NOMO-1 treated with DMSO at 0.1 percent for 48 hours (cell line): ENCODE measurements around the gene RPRD1B.
"Not testable (repeated sequence)": the region's sequence is repeated elsewhere in the genome, so short reads cannot be mapped to it uniquely, and the experiment has no call there.

Experiments
- DNase-seq: peaks from one replicate; lab custom pipeline; 2025; ENCODE audit not compliant: unreplicated experiment; lab: John Stamatoyannopoulos, UW

RPRD1B gene

GRCh38 chr20:38102206-38102605 lies 68.7 kb downstream of the RPRD1B start:
- not testable (repeated sequence) for DNase-seq

DNA sequence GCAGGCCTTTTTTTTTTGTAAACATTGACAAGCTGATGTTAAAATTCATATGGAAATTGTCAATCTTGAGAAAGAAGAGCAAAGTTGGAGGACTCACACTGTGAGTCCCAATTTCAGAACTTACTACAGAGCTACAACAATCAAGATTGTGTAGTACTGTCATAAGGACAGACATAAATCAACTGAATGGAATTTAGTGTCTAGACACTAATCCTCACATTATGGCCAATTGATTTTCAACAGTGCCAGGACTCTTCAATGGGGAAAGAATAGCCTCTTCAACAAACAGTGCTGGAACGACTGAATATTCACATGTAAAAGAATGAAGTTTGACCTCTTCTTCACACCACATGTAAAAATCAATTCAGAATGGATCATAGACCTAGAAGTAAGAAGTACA lies 70.7 kb downstream of the RPRD1B start:
- DNase-seq: no peak

DNA sequence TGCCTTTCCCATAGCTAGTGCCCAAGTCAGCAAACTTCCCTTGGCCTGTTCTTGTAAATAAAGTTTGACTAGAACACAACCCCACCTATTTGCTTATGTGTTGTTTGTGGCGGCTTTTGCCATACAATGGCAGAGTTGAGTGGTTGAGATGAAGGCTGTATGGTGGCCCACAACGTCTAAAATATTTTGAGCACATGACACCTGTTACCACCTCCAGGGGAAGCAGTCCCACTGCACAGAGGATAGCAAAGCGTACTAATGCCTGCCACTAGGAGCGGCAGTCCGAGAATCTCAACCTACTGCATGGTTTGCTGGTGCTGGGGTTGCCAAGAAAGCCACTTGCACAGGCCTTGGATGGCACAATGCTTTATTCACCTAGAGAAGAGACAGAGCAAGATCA lies 72.9 kb downstream of the RPRD1B start:
- no peak for DNase-seq

DNA sequence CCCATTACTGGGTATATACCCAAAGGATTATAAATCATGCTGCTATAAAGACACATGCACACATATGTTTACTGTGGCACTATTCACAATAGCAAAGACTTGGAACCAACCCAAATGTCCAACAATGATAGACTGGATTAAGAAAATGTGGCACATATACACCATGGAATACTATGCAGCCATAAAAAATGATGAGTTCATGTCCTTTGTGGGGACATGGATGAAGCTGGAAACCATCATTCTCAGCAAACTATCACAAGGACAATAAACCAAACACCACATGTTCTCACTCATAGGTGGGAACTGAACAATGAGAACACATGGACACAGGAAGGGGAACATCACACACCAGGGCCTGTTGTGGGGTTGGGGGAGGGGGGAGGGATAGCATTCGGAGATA lies 73.8 kb downstream of the RPRD1B start:
- not testable (repeated sequence) for DNase-seq

GRCh38 chr20:38107916-38108315 lies 74.4 kb downstream of the RPRD1B start:
- not testable (repeated sequence) for DNase-seq

DNA sequence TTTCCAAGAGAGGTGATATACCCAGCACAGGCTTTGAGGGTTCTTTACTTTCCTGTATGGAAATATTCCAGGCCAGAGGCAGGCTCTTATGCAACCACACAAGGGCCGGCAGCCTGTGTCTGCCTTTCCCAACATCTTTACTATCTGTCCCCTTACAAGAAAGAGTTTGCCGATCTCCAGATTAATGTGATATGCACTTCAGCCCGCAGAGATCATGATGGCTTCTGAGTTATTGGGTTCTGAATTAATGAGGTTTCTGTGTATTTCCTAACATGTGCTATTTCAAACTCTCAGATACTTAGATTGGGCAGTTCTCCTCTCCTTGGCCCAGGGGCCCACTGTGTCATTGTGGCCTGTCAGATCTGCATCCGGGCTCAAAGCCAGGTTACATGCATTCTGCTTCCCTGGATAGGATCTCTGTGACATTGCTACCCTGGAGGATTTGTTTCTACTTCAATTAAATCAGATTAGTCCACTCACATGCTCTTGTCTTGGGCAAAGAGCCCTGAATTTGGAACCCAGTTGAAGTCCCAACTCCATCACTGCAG lies 75.0 kb downstream of the RPRD1B start:
- no peak for DNase-seq

DNA sequence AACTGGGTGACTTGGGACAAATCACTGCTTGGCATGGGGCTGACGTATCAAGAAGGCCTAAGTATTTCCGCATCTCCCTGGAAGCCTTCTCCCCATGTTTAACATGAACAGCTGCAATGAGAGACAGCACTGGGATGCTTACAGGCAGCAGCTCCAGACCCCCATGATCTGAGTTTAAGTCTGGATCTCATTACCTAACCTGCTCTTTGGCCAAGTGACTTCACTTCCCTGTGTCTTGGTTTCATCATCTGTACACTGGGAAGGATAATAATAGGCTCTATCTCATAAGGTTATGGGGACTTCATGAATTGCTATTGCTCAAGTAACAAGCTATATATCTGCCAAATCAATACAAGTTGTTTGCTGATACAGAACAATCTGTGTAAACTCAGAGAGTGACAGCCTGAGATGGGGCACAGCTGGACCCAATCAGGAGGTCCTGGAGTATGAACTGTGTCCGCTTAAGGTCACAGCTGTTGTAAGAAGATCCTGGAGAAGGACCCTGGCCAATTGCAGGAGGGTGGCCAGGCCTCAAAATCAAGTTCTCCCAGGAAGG lies 75.5 kb downstream of the RPRD1B start:
- DNase-seq: peak; percentile 22

GRCh38 chr20:38109591-38110524 lies 76.3 kb downstream of the RPRD1B start:
- DNase-seq: peak; percentile 10

DNA sequence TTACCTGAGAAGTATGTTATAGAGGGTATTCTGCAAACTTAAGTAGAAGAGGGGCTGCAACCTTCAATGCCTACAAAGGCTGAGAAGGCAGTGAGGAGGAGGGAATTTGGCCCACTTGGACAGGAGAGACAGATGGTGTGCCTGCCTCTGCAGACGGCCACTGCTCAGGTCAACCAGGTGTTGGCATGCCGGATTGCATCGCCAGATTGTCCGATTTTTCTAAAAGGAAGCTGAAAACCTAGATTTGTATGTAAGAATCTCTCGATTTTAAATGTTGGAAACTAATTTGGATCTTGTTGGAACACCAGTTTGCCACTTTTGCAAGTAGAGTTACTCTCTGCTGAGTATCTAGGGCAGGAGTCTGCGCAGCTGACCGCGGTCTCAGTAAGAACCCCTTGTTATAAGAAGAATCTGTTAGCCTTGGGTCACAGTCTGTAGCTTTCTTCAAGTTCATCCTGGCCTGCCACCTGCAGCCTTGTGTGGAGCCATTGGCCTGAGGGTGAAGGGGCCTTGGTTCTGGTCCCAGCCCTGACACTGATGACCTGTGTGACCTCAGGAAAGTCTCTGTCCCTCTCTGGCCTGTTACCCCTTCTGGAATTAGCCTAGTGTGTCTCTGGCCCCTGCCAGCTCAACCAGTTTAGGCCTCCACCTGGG lies 77.1 kb downstream of the RPRD1B start:
- DNase-seq: no peak

DNA sequence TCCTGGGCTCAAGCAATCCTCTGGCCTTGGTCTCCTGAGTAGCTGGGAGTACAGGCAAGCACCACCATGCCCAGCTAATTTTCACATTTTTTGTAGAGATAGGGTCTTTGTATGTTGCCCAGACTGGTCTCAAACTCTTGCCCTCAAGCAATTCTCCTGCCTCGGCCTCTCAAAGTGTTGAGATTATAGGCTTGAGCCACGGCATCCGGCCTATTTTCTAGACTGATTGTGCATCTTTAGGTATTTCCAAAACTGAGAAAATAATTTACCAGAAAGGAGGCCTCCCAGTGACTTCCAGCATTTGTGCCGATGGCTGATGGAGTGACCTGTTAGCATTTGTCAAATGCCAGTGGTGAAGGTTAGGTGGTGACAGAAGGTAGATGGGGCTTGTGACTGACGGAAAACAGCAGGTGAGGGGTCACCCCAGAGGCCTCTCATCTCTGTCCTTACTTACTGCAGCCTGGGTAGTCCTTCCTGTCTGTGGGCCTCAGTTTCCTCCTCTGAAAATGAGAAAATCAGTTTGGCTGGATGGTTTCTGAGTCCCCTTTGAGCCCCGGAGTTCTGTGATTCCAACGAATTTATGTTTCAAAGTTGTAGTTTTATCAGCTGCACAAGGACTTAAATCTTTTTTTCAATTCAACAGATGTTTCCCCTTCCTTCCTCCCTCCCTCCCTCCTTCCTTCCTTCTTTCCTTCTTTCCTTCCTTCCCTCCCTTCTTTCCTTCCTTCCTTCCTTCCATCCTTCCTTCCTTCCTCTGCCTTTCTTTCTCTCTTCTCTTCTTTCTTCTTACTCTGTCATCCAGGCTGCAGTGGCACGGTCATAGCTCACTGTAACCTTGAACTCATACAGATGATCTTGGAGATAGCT lies 78.1 kb downstream of the RPRD1B start:
- no peak for DNase-seq

DNA sequence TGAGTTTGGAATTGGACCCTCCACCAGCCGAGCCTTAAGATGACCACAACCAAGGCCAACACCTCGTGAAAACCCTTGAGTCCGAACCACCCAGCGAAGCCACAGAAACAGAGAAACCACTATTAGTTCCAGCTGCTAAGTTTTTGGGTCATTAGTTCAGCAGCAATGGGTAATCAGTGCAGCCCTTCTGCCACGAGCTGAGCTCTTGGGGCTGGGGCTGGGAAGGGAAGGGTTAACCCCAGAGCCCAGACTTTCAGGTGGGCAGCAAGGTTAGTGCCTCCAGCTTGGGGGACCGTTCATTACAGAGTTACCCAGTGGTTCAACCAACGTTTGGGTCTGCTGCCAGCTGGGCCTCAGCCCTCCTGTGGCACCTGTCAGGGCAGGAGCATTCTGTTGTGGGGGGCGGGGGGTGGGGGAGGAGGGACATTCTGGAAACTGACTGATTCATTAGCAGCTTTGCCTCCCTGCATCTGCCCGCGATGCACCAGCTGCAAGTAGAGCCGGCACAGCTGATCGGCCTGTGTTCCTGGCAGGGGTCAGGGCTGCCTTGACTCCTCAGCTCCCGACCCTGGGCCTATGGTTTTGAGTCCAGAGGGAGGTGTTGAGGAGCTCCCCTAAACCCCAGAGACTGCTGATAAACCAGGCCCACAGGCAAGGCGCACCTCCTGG lies 78.8 kb downstream of the RPRD1B start:
- no peak for DNase-seq

DNA sequence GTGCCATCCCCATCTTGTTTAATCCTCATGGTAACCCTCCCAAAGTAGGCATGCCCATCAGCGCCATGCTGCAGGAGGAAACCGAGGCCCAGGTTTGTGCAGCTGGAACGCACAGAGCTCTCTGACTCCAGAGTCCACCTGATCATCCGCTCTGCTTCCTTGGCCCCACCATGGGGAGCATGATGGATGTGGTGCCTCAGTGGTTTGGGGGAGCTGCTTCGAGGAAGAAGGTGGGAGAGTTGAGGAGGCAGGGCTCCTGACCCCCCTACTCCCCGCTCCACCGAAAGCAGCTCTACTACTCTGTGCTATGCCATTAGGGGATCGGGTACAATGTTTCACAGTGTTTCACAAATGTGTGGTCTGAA lies 79.4 kb downstream of the RPRD1B start:
- no peak for DNase-seq

GRCh38 chr20:38113401-38114325 lies 80.1 kb downstream of the RPRD1B start:
- peak; percentile 72 for DNase-seq

- no peak for DNase-seq
Observed at GRCh38 chr20:38114353-38114791, 80.8 kb downstream of the RPRD1B start.

GRCh38 chr20:38115205-38115604 lies 81.7 kb downstream of the RPRD1B start:
- DNase-seq: no peak

GRCh38 chr20:38115896-38116295 lies 82.3 kb downstream of the RPRD1B start:
- DNase-seq: no peak

DNA sequence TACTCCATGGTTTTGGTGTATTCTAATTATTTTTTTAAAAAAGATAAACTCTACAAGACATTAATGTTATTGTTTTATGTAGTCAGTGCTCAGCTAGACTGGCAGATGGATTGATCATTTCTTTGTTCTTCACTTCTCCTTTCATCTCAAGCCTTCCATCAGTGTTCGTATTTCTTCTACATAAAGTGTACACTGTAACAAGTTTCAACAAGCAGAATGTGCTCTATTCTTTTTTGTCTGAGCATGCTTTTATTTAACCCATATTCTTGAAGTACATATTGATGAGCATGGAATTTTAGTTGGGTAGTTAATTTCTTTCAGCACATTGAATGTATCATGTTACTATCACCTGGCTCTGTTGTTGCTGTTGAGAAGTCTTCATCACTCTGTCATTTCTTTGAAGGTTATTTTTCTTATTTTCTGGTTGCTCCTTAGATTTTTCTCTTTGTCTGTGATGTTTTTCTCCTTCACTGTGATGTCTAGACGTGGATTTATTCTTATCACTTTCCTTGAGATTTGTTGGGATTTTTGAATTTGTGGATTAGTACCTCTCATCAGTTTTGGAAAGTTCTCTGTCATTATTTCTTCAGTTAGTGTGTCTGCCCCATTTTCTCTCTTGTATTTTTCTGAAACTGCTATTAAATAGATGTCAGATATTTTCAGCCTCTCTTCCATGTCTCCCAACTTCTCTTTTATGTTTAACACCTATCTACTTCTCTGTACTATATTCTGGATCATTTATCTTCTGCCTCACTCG lies 83.0 kb downstream of the RPRD1B start:
- DNase-seq: no peak

DNA sequence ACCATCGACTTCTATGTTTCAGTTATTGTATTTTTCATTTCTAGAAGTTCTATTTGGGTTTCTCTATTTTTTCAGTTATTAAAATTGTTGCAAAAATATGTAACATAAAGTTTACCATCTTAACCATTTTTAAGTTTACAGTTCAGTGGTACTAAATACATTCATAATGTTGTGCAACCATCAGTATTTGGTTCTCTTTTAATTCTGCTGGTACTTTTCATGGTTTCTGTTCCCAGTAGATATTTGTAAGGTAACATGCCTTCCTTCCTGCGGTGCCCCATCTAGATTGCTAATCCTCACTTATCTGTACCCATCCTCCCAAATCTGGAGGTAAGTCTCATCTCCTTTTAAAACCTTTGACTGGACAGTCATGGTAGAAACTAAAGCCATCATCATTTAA lies 83.7 kb downstream of the RPRD1B start:
- peak; percentile 26 for DNase-seq
